HG02798 (cell line): ENCODE data around the gene SCO1.

Experiments
- ATAC-seq: cut with Tn5 transposase; IDR thresholded peaks from one replicate; pipeline ENCODE4 v1.9.1; 2021; ENCODE audit warnings: mild to moderate bottlenecking; ENCODE audit not compliant: unreplicated experiment, poor library complexity

The SCO1 gene

GRCh38 chr17:10657879-10658278, 39.5 kb downstream of the SCO1 start:
- no peak for ATAC-seq

GRCh38 chr17:10657148-10657547, 40.2 kb downstream of the SCO1 start, which contains the start of gene MYH3:
Gene MYH3 (minus strand): TSS chr17:10657309. CDS start chr17:10655064, 2,245 bp downstream.
- no peak for ATAC-seq

- no peak for ATAC-seq
These were observed 43.3 kb downstream of the SCO1 start for GRCh38 chr17:10653987-10654386.

GRCh38 chr17:10652984-10653659, 44.2 kb downstream of the SCO1 start:
- ATAC-seq = no peak

GRCh38 chr17:10651927-10652326, 45.4 kb downstream of the SCO1 start:
- ATAC-seq = no peak

GRCh38 chr17:10649602-10650001, 47.7 kb downstream of the SCO1 start:
- no peak for ATAC-seq

GRCh38 chr17:10648956-10649355, 48.4 kb downstream of the SCO1 start:
- ATAC-seq = no peak

- ATAC-seq = no peak
These were observed 49.0 kb downstream of the SCO1 start for GRCh38 chr17:10648381-10648780.

GRCh38 chr17:10646392-10646990, 50.8 kb downstream of the SCO1 start:
- peak; percentile 62 for ATAC-seq

GRCh38 chr17:10640475-10640874, 56.9 kb downstream of the SCO1 start:
- ATAC-seq = no peak

GRCh38 chr17:10638151-10638550, 59.2 kb downstream of the SCO1 start:
- ATAC-seq = no peak

GRCh38 chr17:10635290-10635689, 62.0 kb downstream of the SCO1 start:
- no peak for ATAC-seq

GRCh38 chr17:10633738-10634379, 63.5 kb downstream of the SCO1 start:
- ATAC-seq = peak; percentile 98

- ATAC-seq = no peak
These were observed 65.6 kb downstream of the SCO1 start for GRCh38 chr17:10631701-10632100.

- ATAC-seq = no peak
These were observed 66.2 kb downstream of the SCO1 start for GRCh38 chr17:10631048-10631700.

- ATAC-seq = no peak
These were observed 67.6 kb downstream of the SCO1 start for GRCh38 chr17:10629706-10630105.

GRCh38 chr17:10628756-10629155, 68.6 kb downstream of the SCO1 start:
- no peak for ATAC-seq

GRCh38 chr17:10626390-10626789, 70.9 kb downstream of the SCO1 start:
- ATAC-seq = no peak

GRCh38 chr17:10624969-10625368, 72.4 kb downstream of the SCO1 start:
- no peak for ATAC-seq

GRCh38 chr17:10623737-10624338, 73.5 kb downstream of the SCO1 start:
- no peak for ATAC-seq
